NCI-H2227 treated with DMSO at 0.1 percent for 48 hours (cell line): ENCODE data around the gene PLCH2.

Source experiments
- DNase-seq: peaks from one replicate; lab custom pipeline; 2025; lab: John Stamatoyannopoulos, UW

The PLCH2 gene

GRCh38 chr1:2530513-2531361 lies 54.6 kb downstream of the PLCH2 start:
- peak; percentile 14 for DNase-seq

GRCh38 chr1:2532485-2533160 lies 56.5 kb downstream of the PLCH2 start:
- no peak for DNase-seq

GRCh38 chr1:2533365-2533764 lies 57.3 kb downstream of the PLCH2 start:
- DNase-seq = no peak

- no peak for DNase-seq
Measured at GRCh38 chr1:2534315-2534686, 58.2 kb downstream of the PLCH2 start.

- DNase-seq = no peak
Measured at GRCh38 chr1:2534687-2535441, 58.8 kb downstream of the PLCH2 start.

- no peak for DNase-seq
Measured at GRCh38 chr1:2535455-2535854, 59.4 kb downstream of the PLCH2 start.

GRCh38 chr1:2535981-2536380 lies 59.9 kb downstream of the PLCH2 start:
- no peak for DNase-seq

- DNase-seq = no peak
Measured at GRCh38 chr1:2537784-2538115, 61.7 kb downstream of the PLCH2 start.

GRCh38 chr1:2538376-2538775 lies 62.3 kb downstream of the PLCH2 start:
- no peak for DNase-seq

GRCh38 chr1:2538872-2539271 lies 62.8 kb downstream of the PLCH2 start:
- no peak for DNase-seq

- DNase-seq = no peak
Measured at GRCh38 chr1:2539312-2539907, 63.3 kb downstream of the PLCH2 start.

- DNase-seq = no peak
Measured at GRCh38 chr1:2540816-2541492, 64.9 kb downstream of the PLCH2 start.

GRCh38 chr1:2541619-2542245 lies 65.6 kb downstream of the PLCH2 start:
- DNase-seq = no peak

GRCh38 chr1:2542246-2542915 lies 66.3 kb downstream of the PLCH2 start:
- DNase-seq = no peak

- no peak for DNase-seq
Measured at GRCh38 chr1:2543543-2544092, 67.5 kb downstream of the PLCH2 start.

- no peak for DNase-seq
Measured at GRCh38 chr1:2544093-2544874, 68.2 kb downstream of the PLCH2 start.

GRCh38 chr1:2544875-2545640 lies 69.0 kb downstream of the PLCH2 start:
- no peak for DNase-seq

- peak; percentile 75 for DNase-seq
Measured at GRCh38 chr1:2545754-2546514, 69.8 kb downstream of the PLCH2 start.
